Progenitor cell of endocrine pancreas (in vitro differentiated cells): Measurements from ENCODE around the gene GPR137B. TPM values are rescaled to one million over a fixed set of nuclear protein-coding genes. Genes with fewer than 3 reads are reported as not detected.

Experiments
- DNase-seq: peaks from one replicate; pipeline ENCODE4 v3.0.0; 2021; ENCODE audit warnings: low spot score; ENCODE audit not compliant: unreplicated experiment
- H3K27ac Mint-ChIP-seq: 2 replicates; pipeline ENCODE4 v1.8.0; 2021; ENCODE audit warnings: mild to moderate bottlenecking, moderate library complexity, mixed read lengths
- H3K27me3 Mint-ChIP-seq: 2 replicates; pipeline ENCODE4 v1.8.0; 2021; ENCODE audit warnings: mixed read lengths
- H3K36me3 Mint-ChIP-seq: 2 replicates; pipeline ENCODE4 v1.8.0; 2022; ENCODE audit warnings: mixed read lengths; ENCODE audit not compliant: insufficient read depth
- H3K4me1 Mint-ChIP-seq: 2 replicates; pipeline ENCODE4 v1.8.0; 2021; ENCODE audit warnings: low read depth, mixed read lengths
- H3K4me3 Mint-ChIP-seq: 2 replicates; pipeline ENCODE4 v1.8.0; 2021; ENCODE audit warnings: low read depth, mild to moderate bottlenecking, moderate library complexity, mixed read lengths
- H3K9me3 Mint-ChIP-seq: 2 replicates; pipeline ENCODE4 v1.8.0; 2021; ENCODE audit warnings: low read depth, mixed read lengths
- CTCF ChIP-seq: fragments of 200-600 bp; sonication (generic); IDR thresholded peaks from one replicate; pipeline ENCODE4 v1.5.0; 2021; ENCODE audit warnings: antibody characterized with exemption, mild to moderate bottlenecking; ENCODE audit not compliant: unreplicated experiment
- total RNA-seq: library from RNA; stranded (reverse); gene quantifications from 2 replicates; pipeline ENCODE4 v1.2.1, GENCODE V29; 2021

Gene GPR137B
- total RNA-seq, 1 donor from 2014 or later = 6.9 TPM

GRCh38 chr1:236099355-236099974, 42.9 kb upstream of the GPR137B start:
- Mint-ChIP-seq H3K27me3 (peaks cover 5% of the 10 kb centered on the region), H3K4me3 (no peak overlapping the region), H3K4me1 (no peaks in the 10 kb centered on the region), H3K27ac (no peak overlapping the region), H3K9me3 (peaks cover 9% of the 10 kb centered on the region), H3K36me3 (peaks cover 5% of the 10 kb centered on the region)
- no peak for TF ChIP-seq CTCF
- no peak for DNase-seq

- Mint-ChIP-seq H3K27me3 (peaks cover 10% of the 10 kb centered on the region), H3K4me1 (no peaks in the 10 kb centered on the region), H3K9me3 (peaks cover 6% of the 10 kb centered on the region), H3K27ac (no peak overlapping the region), H3K36me3 (peaks cover 5% of the 10 kb centered on the region), H3K4me3 (no peak overlapping the region)
- no peak for DNase-seq
- no peak for TF ChIP-seq CTCF
Observed at GRCh38 chr1:236100799-236101198, 41.5 kb upstream of the GPR137B start.

GRCh38 chr1:236101233-236102200, 40.8 kb upstream of the GPR137B start:
- DNase-seq = no peak
- H3K4me1 Mint-ChIP-seq = no peaks in the 10 kb centered on the region
- peaks cover 10% of the 10 kb centered on the region for H3K27me3 Mint-ChIP-seq
- no peak for TF ChIP-seq CTCF
- H3K9me3 Mint-ChIP-seq = peaks cover 3% of the 10 kb centered on the region
- H3K4me3 Mint-ChIP-seq = no peak overlapping the region
- peaks cover 5% of the 10 kb centered on the region for H3K36me3 Mint-ChIP-seq
- no peak overlapping the region for H3K27ac Mint-ChIP-seq

GRCh38 chr1:236102611-236103010, 39.7 kb upstream of the GPR137B start:
- DNase-seq = no peak
- H3K36me3 Mint-ChIP-seq = no peaks in the 10 kb centered on the region
- no peak overlapping the region for H3K4me3 Mint-ChIP-seq
- no peak overlapping the region for H3K27ac Mint-ChIP-seq
- H3K4me1 Mint-ChIP-seq = no peaks in the 10 kb centered on the region
- TF ChIP-seq CTCF = no peak
- H3K9me3 Mint-ChIP-seq = no peaks in the 10 kb centered on the region
- H3K27me3 Mint-ChIP-seq = peaks cover 12% of the 10 kb centered on the region

GRCh38 chr1:236103059-236103458, 39.3 kb upstream of the GPR137B start:
- Mint-ChIP-seq H3K4me3 (no peak overlapping the region), H3K9me3 (no peaks in the 10 kb centered on the region), H3K27me3 (peaks cover 12% of the 10 kb centered on the region), H3K4me1 (no peaks in the 10 kb centered on the region), H3K27ac (no peak overlapping the region), H3K36me3 (no peaks in the 10 kb centered on the region)
- TF ChIP-seq CTCF = no peak
- DNase-seq = no peak
